B cell (primary cell): ENCODE measurements around the gene THOC5. TPM values are rescaled to one million over a fixed set of nuclear protein-coding genes. Genes with fewer than 3 reads are reported as not detected.

Experiments
- ATAC-seq: fragments of 200-7000 bp; cut with Tn5 transposase; one replicate; pipeline ENCODE4 v1.10.0; 2021; ENCODE audit warnings: low read depth, mild to moderate bottlenecking, moderate number of reproducible peaks, moderate library complexity
- CTCF ChIA-PET: fragments of 350-600 bp; sonication (Branson Sonifier 250); formaldehyde crosslinking; loops from one replicate; lab custom pipeline; 2021; ENCODE audit warnings: antibody characterized with exemption, inconsistent platforms; lab: Charles Lee
- POLR2A ChIA-PET: fragments of 350-600 bp; sonication (Branson Sonifier 250); formaldehyde crosslinking; loops from one replicate; lab custom pipeline; 2021; ENCODE audit warnings: antibody characterized with exemption; lab: Charles Lee
- DNase-seq: peaks from one replicate; pipeline ENCODE4 v3.0.0; 2013
- H2AFZ ChIP-seq: 2 replicates; pipeline ENCODE4 v1.6.1; 2012; ENCODE audit warnings: mild to moderate bottlenecking, low read depth, low read length; ENCODE audit not compliant: insufficient read depth, poor library complexity, severe bottlenecking
- H3K27ac ChIP-seq, 2 donors: 1 replicate in 1 of 2; 2 replicates in 1 of 2; pipeline ENCODE4 v1.5.1; 2012 to 2013; ENCODE audit warnings: low read length in 2 of 2, mild to moderate bottlenecking in 2 of 2, moderate library complexity in 1 of 2
- H3K27me3 ChIP-seq, 4 experiments: fragments of 200-600 bp in 1 of 4; sonication (generic) in 1 of 4; replicated peaks in 1 of 4; 1 replicate in 2 of 4; 2 replicates in 2 of 4; pipeline versions ENCODE4 v1.6.1 to v1.7.0; 2013 to 2016; ENCODE audit warnings: low read length in 3 of 4, mild to moderate bottlenecking in 2 of 4, mixed read lengths in 1 of 4, moderate library complexity in 1 of 4; ENCODE audit not compliant: insufficient read depth in 4 of 4, control insufficient read depth in 3 of 4; ENCODE audit errors: control extremely low read depth in 1 of 4
- H3K36me3 ChIP-seq, 2 experiments: replicated peaks in 1 of 2; 1 replicate in 1 of 2; 2 replicates in 1 of 2; pipeline versions ENCODE4 v1.6.1 to v1.7.1; 2013; ENCODE audit warnings: low read length in 1 of 2; ENCODE audit not compliant: insufficient read depth in 2 of 2, control insufficient read depth in 1 of 2; ENCODE audit errors: control extremely low read depth in 1 of 2, extremely low read depth in 1 of 2
- H3K4me1 ChIP-seq, 2 donors: fragments of 200-600 bp in 1 of 2; sonication (generic) in 1 of 2; 1 replicate in 1 of 2; 2 replicates in 1 of 2; pipeline versions ENCODE4 v1.5.1 to v1.6.1; 2013 to 2017; ENCODE audit warnings: low read length in 2 of 2; ENCODE audit not compliant: control insufficient read depth in 2 of 2, insufficient read depth in 2 of 2
- H3K4me2 ChIP-seq: replicated peaks from 2 replicates; pipeline ENCODE3; 2012; ENCODE audit warnings: mild to moderate bottlenecking, low read depth, low read length; ENCODE audit not compliant: poor library complexity, severe bottlenecking
- H3K4me3 ChIP-seq, 5 experiments: fragments of 200-600 bp in 1 of 5; sonication (generic) in 1 of 5; 1 replicate in 3 of 5; 2 replicates in 2 of 5; pipeline versions ENCODE4 v1.5.1 to v1.7.0; 2011 to 2016; ENCODE audit warnings: low read length in 4 of 5, mild to moderate bottlenecking in 4 of 5, low read depth in 2 of 5, control low read depth in 1 of 5, moderate library complexity in 1 of 5; ENCODE audit not compliant: insufficient read depth in 1 of 5; ENCODE audit errors: control extremely low read depth in 1 of 5, extremely low read depth in 1 of 5
- H3K79me2 ChIP-seq: fragments of 200-600 bp; sonication (generic); one replicate; pipeline ENCODE4 v1.6.0; 2016; ENCODE audit warnings: low read length; ENCODE audit not compliant: control insufficient read depth, insufficient read depth
- H3K9ac ChIP-seq: fragments of 200-600 bp; sonication (generic); 2 replicates; pipeline ENCODE4 v1.6.1; 2017; ENCODE audit warnings: mild to moderate bottlenecking, low read length, moderate library complexity
- H3K9me3 ChIP-seq, 3 donors: one replicate each; pipeline versions ENCODE4 v1.6.1 to v1.7.1; 2013; ENCODE audit warnings: low read length in 2 of 3; ENCODE audit not compliant: control insufficient read depth in 2 of 3, insufficient read depth in 1 of 3; ENCODE audit errors: control extremely low read depth in 1 of 3
- H4K20me1 ChIP-seq: 2 replicates; pipeline ENCODE4 v1.6.0; 2012; ENCODE audit warnings: mild to moderate bottlenecking, low read length; ENCODE audit not compliant: insufficient read depth, control insufficient read depth, poor library complexity, severe bottlenecking
- H3K27ac Mint-ChIP-seq: one replicate; pipeline ENCODE4 v1.8.0; 2021; ENCODE audit warnings: mixed read lengths
- H3K27me3 Mint-ChIP-seq: one replicate; pipeline ENCODE4 v1.8.0; 2021; ENCODE audit warnings: mixed read lengths
- H3K4me1 Mint-ChIP-seq: one replicate; pipeline ENCODE4 v1.8.0; 2021; ENCODE audit warnings: mixed read lengths
- H3K4me3 Mint-ChIP-seq: one replicate; pipeline ENCODE4 v1.8.0; 2021; ENCODE audit warnings: mixed read lengths
- H3K9me3 Mint-ChIP-seq: one replicate; pipeline ENCODE4 v1.8.0; 2022; ENCODE audit warnings: mixed read lengths; ENCODE audit not compliant: insufficient read depth
- EZH2 ChIP-seq: IDR thresholded peaks from 2 replicates; pipeline ENCODE4 v1.6.1; 2012; ENCODE audit warnings: borderline replicate concordance, low read depth, mild to moderate bottlenecking, moderate library complexity, low read length; ENCODE audit not compliant: insufficient read depth, poor library complexity, severe bottlenecking
- WGBS: methylation state at CpG from one replicate; pipeline ENCODE4 v1.1.5; 2013; ENCODE audit warnings: missing lambda C conversion rate; ENCODE audit not compliant: insufficient coverage; 5-methylcytosine and 5-hydroxymethylcytosine counted together
- intact Hi-C: fragments of 100-400 bp; cut with micrococcal nuclease; formaldehyde crosslinking; loops from one replicate; pipeline ENCODE4 v1.10.0; 2022
- polyA plus RNA-seq: library from polyadenylated mRNA; depleted of rRNA; stranded (reverse); fragments of >200 nt; gene quantifications from 2 replicates; pipeline ENCODE4 v1.2.3, GENCODE V29; 2012
- total RNA-seq, 2 donors: library from RNA; stranded (reverse); fragments of 120-200 nt in 1 of 2; gene quantifications; 1 replicate in 1 of 2; 2 replicates in 1 of 2; pipeline versions ENCODE4 v1.2.3 to v1.2.4, GENCODE V29; 2013 to 2022
- TF ChIP-seq, protein P1 (sequence below): fragments of 200-600 bp; IDR thresholded peaks from one replicate; pipeline ENCODE4 v1.8.0; 2022; ENCODE audit warnings: antibody characterized with exemption, mild to moderate bottlenecking

The THOC5 gene
- total and polyA plus RNA-seq, 2 donors (not counting 1 experiment from before 2014, with no cell fraction given) = 26.5 to 59.1 TPM

DNA sequence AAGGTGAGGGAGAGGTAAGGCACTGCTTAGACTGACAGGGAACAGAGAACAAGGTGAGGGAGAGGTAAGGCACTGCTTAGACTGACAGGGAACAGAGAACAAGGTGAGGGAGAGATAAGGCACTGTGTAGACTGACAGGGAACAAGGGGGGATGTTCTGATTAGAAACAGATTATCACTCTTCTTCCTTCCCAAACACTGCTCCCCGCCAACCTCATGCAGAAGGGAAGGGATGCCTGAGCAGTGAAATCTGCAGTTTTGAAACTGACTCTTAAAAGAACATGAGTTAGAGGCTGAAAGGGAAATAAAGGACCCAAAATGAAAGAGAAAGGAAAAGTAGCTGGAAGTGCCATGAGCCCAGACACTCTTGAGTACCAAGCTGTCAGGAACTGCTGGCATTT lies 43.7 kb downstream of the THOC5 start:
- H3K27me3 Mint-ChIP-seq = no peaks in the 10 kb centered on the region
- TF ChIP-seq, protein P1, sequence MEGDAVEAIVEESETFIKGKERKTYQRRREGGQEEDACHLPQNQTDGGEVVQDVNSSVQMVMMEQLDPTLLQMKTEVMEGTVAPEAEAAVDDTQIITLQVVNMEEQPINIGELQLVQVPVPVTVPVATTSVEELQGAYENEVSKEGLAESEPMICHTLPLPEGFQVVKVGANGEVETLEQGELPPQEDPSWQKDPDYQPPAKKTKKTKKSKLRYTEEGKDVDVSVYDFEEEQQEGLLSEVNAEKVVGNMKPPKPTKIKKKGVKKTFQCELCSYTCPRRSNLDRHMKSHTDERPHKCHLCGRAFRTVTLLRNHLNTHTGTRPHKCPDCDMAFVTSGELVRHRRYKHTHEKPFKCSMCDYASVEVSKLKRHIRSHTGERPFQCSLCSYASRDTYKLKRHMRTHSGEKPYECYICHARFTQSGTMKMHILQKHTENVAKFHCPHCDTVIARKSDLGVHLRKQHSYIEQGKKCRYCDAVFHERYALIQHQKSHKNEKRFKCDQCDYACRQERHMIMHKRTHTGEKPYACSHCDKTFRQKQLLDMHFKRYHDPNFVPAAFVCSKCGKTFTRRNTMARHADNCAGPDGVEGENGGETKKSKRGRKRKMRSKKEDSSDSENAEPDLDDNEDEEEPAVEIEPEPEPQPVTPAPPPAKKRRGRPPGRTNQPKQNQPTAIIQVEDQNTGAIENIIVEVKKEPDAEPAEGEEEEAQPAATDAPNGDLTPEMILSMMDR = no peak
- TF ChIP-seq EZH2 = no peak
- CTCF ChIA-PET = interaction anchor here (1.0 to 2.6 kb wide), 2 partner anchors 7 to 113 kb away, joined by 4 to 12 read pairs; no protein-coding TSS in a partner anchor

DNA sequence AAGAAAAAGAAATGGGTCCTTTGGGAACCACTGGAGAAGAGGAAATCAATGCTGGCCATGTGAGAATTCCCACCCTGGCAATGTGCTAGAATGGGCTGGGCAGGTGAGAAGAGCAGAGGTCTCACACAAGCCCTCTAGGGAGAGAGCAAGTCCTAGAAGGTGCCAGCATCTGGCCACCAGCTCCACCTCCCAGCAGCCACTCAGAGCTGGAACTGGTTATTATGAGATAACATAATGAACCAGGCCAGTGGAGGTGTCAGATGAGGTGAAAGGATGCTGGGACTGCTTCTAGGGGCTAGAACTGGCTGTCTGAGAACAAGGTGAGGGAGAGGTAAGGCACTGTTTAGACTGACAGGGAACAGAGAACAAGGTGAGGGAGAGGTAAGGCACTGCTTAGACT lies 44.3 kb downstream of the THOC5 start:
- peaks cover 3% of the 10 kb centered on the region for H3K4me1 Mint-ChIP-seq
- intact Hi-C loops = no loop called here
- no peaks in the 10 kb centered on the region for H4K20me1 ChIP-seq
- H3K36me3 ChIP-seq = peaks cover 0 to 55% of the 10 kb centered on the region in 2 experiments
- DNase-seq (no peak), ATAC-seq (no peak)
- no peaks in the 10 kb centered on the region for H3K79me2 ChIP-seq
- CTCF ChIA-PET = no interaction called here
- H3K4me3 Mint-ChIP-seq = no peak overlapping the region
- no peak overlapping the region for H3K4me3 ChIP-seq
- no peak overlapping the region for H3K9ac ChIP-seq
- no peaks in the 10 kb centered on the region for H3K27me3 ChIP-seq
- POLR2A ChIA-PET = no interaction called here
- H3K4me2 ChIP-seq = no peak overlapping the region
- no peak overlapping the region for H3K27ac Mint-ChIP-seq
- H3K27ac ChIP-seq = no peak overlapping the region
- no peaks in the 10 kb centered on the region for H3K27me3 Mint-ChIP-seq
- TF ChIP-seq EZH2 = no peak
- TF ChIP-seq, protein P1 = no peak
- no peaks in the 10 kb centered on the region for H3K4me1 ChIP-seq
- H3K9me3 Mint-ChIP-seq = no peaks in the 10 kb centered on the region
- no peaks in the 10 kb centered on the region for H3K9me3 ChIP-seq
- no peak overlapping the region for H2AFZ ChIP-seq

More for the DNA sequence above, 43.7 kb downstream of the THOC5 start:
- Histone ChIP-seq H3K9ac (no peak overlapping the region), H2AFZ (no peak overlapping the region), H3K27me3 (no peaks in the 10 kb centered on the region), H3K79me2 (no peaks in the 10 kb centered on the region), H3K4me1 (no peaks in the 10 kb centered on the region), H4K20me1 (no peaks in the 10 kb centered on the region), H3K27ac (no peak overlapping the region), H3K4me3 (no peak overlapping the region), H3K4me2 (no peak overlapping the region), H3K36me3 (peaks cover 0 to 55% of the 10 kb centered on the region in 2 experiments), H3K9me3 (no peaks in the 10 kb centered on the region)
- no peak for DNase-seq
- Mint-ChIP-seq H3K4me1 (peaks cover 3% of the 10 kb centered on the region), H3K9me3 (no peaks in the 10 kb centered on the region), H3K4me3 (no peak overlapping the region), H3K27ac (no peak overlapping the region)
- no peak for ATAC-seq
- WGBS = no CpG with 5 or more reads among the region's 1 CpG
- intact Hi-C loops = no loop called here
- POLR2A ChIA-PET = no interaction called here
